ENCODE data around the gene NCAPH2.

DNA sequence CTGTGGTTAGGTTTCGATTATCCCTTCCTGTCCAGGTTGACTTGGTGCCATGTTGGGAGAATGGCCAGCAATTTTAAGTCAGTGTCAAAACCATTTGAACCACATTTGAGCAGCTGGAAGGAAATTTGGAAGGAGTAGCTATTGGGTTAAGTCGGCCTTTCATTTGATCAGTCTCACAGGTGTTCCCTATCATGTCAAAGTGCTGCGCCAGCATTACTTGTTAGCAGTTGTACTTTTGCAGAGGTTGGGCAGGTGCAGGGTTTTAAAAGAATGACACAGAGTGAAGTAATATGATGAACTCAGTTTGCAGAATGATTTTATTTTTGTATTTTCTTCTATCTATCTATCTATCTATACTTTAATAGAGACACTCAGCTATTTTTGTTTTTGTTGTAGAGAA, 28.2 kb downstream of the NCAPH2 start:
- TF ChIP-seq GATA3 (IDR thresholded peaks at IDR 0.05; ENCODE audit: low read depth, low read length) (no peak), GATA2 (IDR thresholded peaks at IDR 0.05; ENCODE audit: low read depth, low read length) (no peak)
